GM21390 (cell line): Measurements from ENCODE around the gene RSPO1.

Source experiments
- ATAC-seq: cut with Tn5 transposase; IDR thresholded peaks from one replicate; pipeline ENCODE4 v1.9.1; 2021; ENCODE audit not compliant: unreplicated experiment

Gene RSPO1

GRCh38 chr1:37657620-37658412 is 23.1 kb upstream of the RSPO1 start:
- no peak for ATAC-seq

- no peak for ATAC-seq
Observed at GRCh38 chr1:37656881-37657280, 22.2 kb upstream of the RSPO1 start.

- no peak for ATAC-seq
Observed at GRCh38 chr1:37656026-37656425, 21.3 kb upstream of the RSPO1 start.

GRCh38 chr1:37655274-37655673 is 20.6 kb upstream of the RSPO1 start:
- no peak for ATAC-seq

- ATAC-seq: no peak
Observed at GRCh38 chr1:37653906-37654305, 19.2 kb upstream of the RSPO1 start.

GRCh38 chr1:37652976-37653375 is 18.3 kb upstream of the RSPO1 start:
- no peak for ATAC-seq

GRCh38 chr1:37651803-37652202 is 17.1 kb upstream of the RSPO1 start:
- no peak for ATAC-seq

- ATAC-seq: no peak
Observed at GRCh38 chr1:37650721-37651120, 16.0 kb upstream of the RSPO1 start.

- no peak for ATAC-seq
Observed at GRCh38 chr1:37650173-37650572, 15.5 kb upstream of the RSPO1 start.

GRCh38 chr1:37647281-37647680 is 12.6 kb upstream of the RSPO1 start:
- ATAC-seq: no peak

GRCh38 chr1:37641059-37641458 is 6.4 kb upstream of the RSPO1 start:
- ATAC-seq: no peak

- no peak for ATAC-seq
Observed at GRCh38 chr1:37636435-37636834, 1.7 kb upstream of the RSPO1 start.

- ATAC-seq: no peak
Observed at GRCh38 chr1:37634992-37635902, 555 bp upstream of the RSPO1 start.

GRCh38 chr1:37633938-37634243 is 801 bp downstream of the RSPO1 start:
- no peak for ATAC-seq

GRCh38 chr1:37633040-37633937 is 1.4 kb downstream of the RSPO1 start:
- ATAC-seq: no peak

- no peak for ATAC-seq
Observed at GRCh38 chr1:37631036-37631435, 3.7 kb downstream of the RSPO1 start.

- no peak for ATAC-seq
Observed at GRCh38 chr1:37630426-37631028, 4.2 kb downstream of the RSPO1 start.

GRCh38 chr1:37629726-37630425 is 4.8 kb downstream of the RSPO1 start:
- no peak for ATAC-seq

GRCh38 chr1:37629008-37629407 is 5.7 kb downstream of the RSPO1 start:
- ATAC-seq: no peak

GRCh38 chr1:37628026-37628556 is 6.6 kb downstream of the RSPO1 start:
- no peak for ATAC-seq
